Activated naive CD8-positive, alpha-beta T cell treated with anti-CD3 and anti-CD28 coated beads, Interleukin-2, amount 10 ng/mL, durations not matched to agents 7 days and 5 days (primary cell): ENCODE results near the gene MAML3. TPM values are rescaled to one million over a fixed set of nuclear protein-coding genes. Genes with fewer than 3 reads are reported as not detected.
A peak's percentile ranks its signal among the peaks of the same experiment; 100 is the strongest.

Source experiments
- ATAC-seq: fragments of 150-1000 bp; cut with Tn5 transposase; one replicate; pipeline ENCODE4 v1.10.0; 2021; ENCODE audit warnings: low read depth, moderate library complexity
- POLR2A ChIA-PET: fragments of 350-600 bp; sonication (Branson Sonifier 250); formaldehyde crosslinking; loops from one replicate; lab custom pipeline; 2021; ENCODE audit warnings: antibody characterized with exemption; lab: Charles Lee
- DNase-seq: peaks from one replicate; pipeline ENCODE4 v3.0.0; 2021
- H3K27ac Mint-ChIP-seq: one replicate; pipeline ENCODE4 v1.8.0; 2022; ENCODE audit warnings: mild to moderate bottlenecking, mixed read lengths
- H3K27me3 Mint-ChIP-seq: one replicate; pipeline ENCODE4 v1.8.0; 2022; ENCODE audit warnings: mild to moderate bottlenecking, moderate library complexity, mixed read lengths
- H3K36me3 Mint-ChIP-seq: one replicate; pipeline ENCODE4 v1.8.0; 2021; ENCODE audit warnings: mild to moderate bottlenecking, mixed read lengths
- H3K4me1 Mint-ChIP-seq: one replicate; pipeline ENCODE4 v1.8.0; 2021; ENCODE audit warnings: mixed read lengths
- H3K4me3 Mint-ChIP-seq: one replicate; pipeline ENCODE4 v1.8.0; 2022; ENCODE audit warnings: mild to moderate bottlenecking, moderate library complexity, mixed read lengths
- H3K9me3 Mint-ChIP-seq: one replicate; pipeline ENCODE4 v1.8.0; 2021; ENCODE audit warnings: mixed read lengths
- total RNA-seq, 2 experiments: library from RNA; stranded (reverse); gene quantifications; one replicate each; pipeline ENCODE4 v1.2.3, GENCODE V29; 2021

Gene MAML3
- total RNA-seq, 2 experiments from 2014 or later: 4.6 to 4.7 TPM

GRCh38 chr4:139913995-139914598 lies 239.9 kb downstream of the MAML3 start:
- Mint-ChIP-seq H3K36me3 (peaks cover 2% of the 10 kb centered on the region), H3K4me3 (no peak overlapping the region), H3K27ac (no peak overlapping the region), H3K4me1 (no peaks in the 10 kb centered on the region), H3K9me3 (no peaks in the 10 kb centered on the region), H3K27me3 (peaks cover 2% of the 10 kb centered on the region)
- no peak for ATAC-seq
- DNase-seq: no peak
- POLR2A ChIA-PET: no interaction called here

- H3K36me3 Mint-ChIP-seq: peaks cover 2% of the 10 kb centered on the region
- POLR2A ChIA-PET: no interaction called here
- ATAC-seq (no peak), DNase-seq (no peak)
- no peak overlapping the region for H3K4me3 Mint-ChIP-seq
- no peaks in the 10 kb centered on the region for H3K9me3 Mint-ChIP-seq
- H3K27me3 Mint-ChIP-seq: peaks cover 2% of the 10 kb centered on the region
- H3K27ac Mint-ChIP-seq: no peak overlapping the region
- H3K4me1 Mint-ChIP-seq: no peaks in the 10 kb centered on the region
These were observed 240.5 kb downstream of the MAML3 start for GRCh38 chr4:139913398-139913990.

GRCh38 chr4:139912445-139912844 lies 241.5 kb downstream of the MAML3 start:
- ATAC-seq (no peak), DNase-seq (no peak)
- Mint-ChIP-seq H3K27ac (no peak overlapping the region), H3K4me3 (no peak overlapping the region), H3K9me3 (no peaks in the 10 kb centered on the region), H3K4me1 (no peaks in the 10 kb centered on the region), H3K27me3 (no peaks in the 10 kb centered on the region), H3K36me3 (no peaks in the 10 kb centered on the region)
- POLR2A ChIA-PET: no interaction called here

GRCh38 chr4:139910106-139910505 lies 243.9 kb downstream of the MAML3 start:
- Mint-ChIP-seq H3K27ac (no peak overlapping the region), H3K9me3 (peaks cover 7% of the 10 kb centered on the region), H3K36me3 (peaks cover 3% of the 10 kb centered on the region), H3K4me1 (no peaks in the 10 kb centered on the region), H3K4me3 (no peak overlapping the region), H3K27me3 (no peaks in the 10 kb centered on the region)
- ATAC-seq (no peak), DNase-seq (no peak)
- POLR2A ChIA-PET: no interaction called here

- DNase-seq: no peak
- POLR2A ChIA-PET: no interaction called here
- peaks cover 5% of the 10 kb centered on the region for H3K4me1 Mint-ChIP-seq
- no peak for ATAC-seq
- no peaks in the 10 kb centered on the region for H3K27me3 Mint-ChIP-seq
- H3K27ac Mint-ChIP-seq: no peak overlapping the region
- peaks cover 10% of the 10 kb centered on the region for H3K9me3 Mint-ChIP-seq
- H3K36me3 Mint-ChIP-seq: peaks cover 7% of the 10 kb centered on the region
- no peak overlapping the region for H3K4me3 Mint-ChIP-seq
These were observed 245.1 kb downstream of the MAML3 start for GRCh38 chr4:139908636-139909437.

- Mint-ChIP-seq H3K4me1 (peaks cover 8% of the 10 kb centered on the region), H3K27me3 (no peaks in the 10 kb centered on the region), H3K9me3 (peaks cover 14% of the 10 kb centered on the region), H3K4me3 (no peak overlapping the region), H3K27ac (no peak overlapping the region), H3K36me3 (peaks cover 8% of the 10 kb centered on the region)
- DNase-seq: no peak
- no peak for ATAC-seq
- POLR2A ChIA-PET: interaction anchor here (0.5 kb wide), 1 partner anchor 60 kb away, joined by 3 read pairs; no protein-coding TSS in a partner anchor
These were observed 246.8 kb downstream of the MAML3 start for GRCh38 chr4:139907001-139907809.

GRCh38 chr4:139905489-139905888 lies 248.5 kb downstream of the MAML3 start:
- POLR2A ChIA-PET: no interaction called here
- peaks cover 14% of the 10 kb centered on the region for H3K9me3 Mint-ChIP-seq
- DNase-seq (no peak), ATAC-seq (no peak)
- H3K27me3 Mint-ChIP-seq: no peaks in the 10 kb centered on the region
- H3K27ac Mint-ChIP-seq: no peak overlapping the region
- H3K4me3 Mint-ChIP-seq: no peak overlapping the region
- H3K4me1 Mint-ChIP-seq: peaks cover 24% of the 10 kb centered on the region
- peaks cover 8% of the 10 kb centered on the region for H3K36me3 Mint-ChIP-seq

- Mint-ChIP-seq H3K4me3 (no peak overlapping the region), H3K36me3 (peaks cover 8% of the 10 kb centered on the region), H3K4me1 (peaks cover 26% of the 10 kb centered on the region), H3K27me3 (no peaks in the 10 kb centered on the region), H3K27ac (no peak overlapping the region), H3K9me3 (peaks cover 14% of the 10 kb centered on the region)
- POLR2A ChIA-PET: no interaction called here
- DNase-seq: no peak
- no peak for ATAC-seq
These were observed 249.6 kb downstream of the MAML3 start for GRCh38 chr4:139904406-139904805.

- Mint-ChIP-seq H3K4me3 (no peak overlapping the region), H3K27me3 (no peaks in the 10 kb centered on the region), H3K36me3 (peaks cover 8% of the 10 kb centered on the region), H3K27ac (no peak overlapping the region), H3K4me1 (peaks cover 26% of the 10 kb centered on the region), H3K9me3 (peaks cover 14% of the 10 kb centered on the region)
- ATAC-seq (no peak), DNase-seq (no peak)
- POLR2A ChIA-PET: no interaction called here
These were observed 250.1 kb downstream of the MAML3 start for GRCh38 chr4:139903845-139904244.

GRCh38 chr4:139902321-139903320 lies 251.4 kb downstream of the MAML3 start:
- Mint-ChIP-seq H3K36me3 (peaks cover 8% of the 10 kb centered on the region), H3K4me3 (no peak overlapping the region), H3K4me1 (peaks cover 31% of the 10 kb centered on the region), H3K27me3 (no peaks in the 10 kb centered on the region), H3K9me3 (peaks cover 14% of the 10 kb centered on the region), H3K27ac (no peak overlapping the region)
- no peak for DNase-seq
- no peak for ATAC-seq
- POLR2A ChIA-PET: no interaction called here

GRCh38 chr4:139901531-139902320 lies 252.3 kb downstream of the MAML3 start:
- no peak for ATAC-seq
- H3K9me3 Mint-ChIP-seq: peaks cover 14% of the 10 kb centered on the region
- no peak overlapping the region for H3K4me3 Mint-ChIP-seq
- peaks cover 8% of the 10 kb centered on the region for H3K36me3 Mint-ChIP-seq
- POLR2A ChIA-PET: no interaction called here
- no peak for DNase-seq
- no peak overlapping the region for H3K27ac Mint-ChIP-seq
- H3K27me3 Mint-ChIP-seq: no peaks in the 10 kb centered on the region
- H3K4me1 Mint-ChIP-seq: peaks cover 31% of the 10 kb centered on the region

- H3K9me3 Mint-ChIP-seq: peaks cover 12% of the 10 kb centered on the region
- no peaks in the 10 kb centered on the region for H3K27me3 Mint-ChIP-seq
- POLR2A ChIA-PET: no interaction called here
- DNase-seq: no peak
- H3K36me3 Mint-ChIP-seq: peaks cover 8% of the 10 kb centered on the region
- peak; percentile 78 for ATAC-seq
- H3K4me3 Mint-ChIP-seq: peak overlapping the region; percentile 44
- peak overlapping the region; percentile 74 for H3K27ac Mint-ChIP-seq
- peaks cover 31% of the 10 kb centered on the region for H3K4me1 Mint-ChIP-seq
These were observed 253.0 kb downstream of the MAML3 start for GRCh38 chr4:139900964-139901376.
